ENCODE data around the gene KREMEN1. TPM values are rescaled to one million over a fixed set of nuclear protein-coding genes. Genes with fewer than 3 reads are reported as not detected.

KREMEN1 gene
- total and polyA plus RNA-seq, 2 experiments from 2014 or later = 7.5 to 10.5 TPM

DNA sequence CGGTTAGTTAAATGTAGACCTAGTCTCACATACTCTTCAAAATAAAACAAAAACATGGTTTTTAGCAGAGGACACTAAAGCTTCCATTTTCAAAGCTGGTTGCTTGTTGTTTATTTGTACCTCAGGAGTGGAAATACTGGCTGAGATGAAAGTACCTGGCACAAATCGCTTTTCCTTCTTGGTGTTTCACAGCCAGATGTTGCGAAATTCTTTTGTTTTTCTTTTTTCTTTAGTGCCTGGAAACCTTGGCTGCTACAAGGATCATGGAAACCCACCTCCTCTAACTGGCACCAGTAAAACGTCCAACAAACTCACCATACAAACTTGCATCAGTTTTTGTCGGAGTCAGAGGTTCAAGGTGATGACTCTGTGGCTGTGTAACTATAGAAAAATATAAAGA is 48.3 kb downstream of the KREMEN1 start:
- H3K9me3 ChIP-seq (ENCODE audit: low read depth) = no peaks in the 10 kb centered on the region
- WGBS (ENCODE audit: low lambda C conversion rate, missing lambda C conversion rate) = 86% methylated on average over 5 of the region's 5 CpGs
- H3K36me3 ChIP-seq (replicated peaks; ENCODE audit: insufficient read depth, low read depth) = no peaks in the 10 kb centered on the region
- H3K4me1 ChIP-seq (ENCODE audit: insufficient read depth) = peaks cover 4% of the 10 kb centered on the region
- H4K20me1 ChIP-seq (ENCODE audit: insufficient read depth, poor library complexity, severe bottlenecking) = no peaks in the 10 kb centered on the region
- H3K9me2 ChIP-seq (replicated peaks; ENCODE audit: insufficient read depth) = no peaks in the 10 kb centered on the region
- no peak for DNase-seq (ENCODE audit: low spot score)
- no peak overlapping the region for H3K27ac ChIP-seq
- no peak for TF ChIP-seq EZH2phosphoT487 (IDR thresholded peaks at IDR 0.05; ENCODE audit: low read depth, severe bottlenecking, unreplicated experiment)
- TF ChIP-seq EZH2 (IDR thresholded peaks at IDR 0.05; ENCODE audit: borderline replicate concordance) = no peak
- no peak for TF ChIP-seq CTCF (IDR thresholded peaks at IDR 0.05; ENCODE audit: poor library complexity)
- no peaks in the 10 kb centered on the region for H3K79me2 ChIP-seq
- no peak overlapping the region for H3K4me3 ChIP-seq
- no peaks in the 10 kb centered on the region for H3K27me3 ChIP-seq
- no peak overlapping the region for H2AFZ ChIP-seq
- H3K4me2 ChIP-seq = no peak overlapping the region

DNA sequence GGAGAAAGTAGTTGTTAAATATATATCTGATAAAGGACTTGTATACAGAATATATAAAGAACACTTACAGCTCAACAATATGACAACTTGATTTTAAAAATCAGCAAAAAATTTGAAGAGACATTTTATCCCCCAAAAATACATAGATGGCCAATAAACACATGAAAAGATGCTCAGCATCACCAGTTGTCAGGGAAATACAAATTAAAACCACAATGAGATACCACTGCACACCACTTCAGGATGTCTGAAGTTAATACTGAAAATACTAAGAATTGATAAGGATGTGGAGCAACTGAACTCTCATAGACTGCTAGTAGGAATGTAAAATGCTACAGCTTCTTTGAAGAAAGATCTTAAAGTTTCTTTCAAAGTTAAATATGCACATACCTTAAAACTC is 49.2 kb downstream of the KREMEN1 start:
- Histone ChIP-seq H3K27ac (no peak overlapping the region), H3K79me2 (no peaks in the 10 kb centered on the region), H3K4me3 (no peak overlapping the region), H3K9me3 (ENCODE audit: low read depth) (no peaks in the 10 kb centered on the region), H3K27me3 (no peaks in the 10 kb centered on the region), H4K20me1 (ENCODE audit: insufficient read depth, poor library complexity, severe bottlenecking) (no peaks in the 10 kb centered on the region), H3K36me3 (replicated peaks; ENCODE audit: insufficient read depth, low read depth) (no peaks in the 10 kb centered on the region), H3K9me2 (replicated peaks; ENCODE audit: insufficient read depth) (no peaks in the 10 kb centered on the region), H3K4me1 (ENCODE audit: insufficient read depth) (no peaks in the 10 kb centered on the region), H3K4me2 (no peak overlapping the region), H2AFZ (no peak overlapping the region)
- no peak for DNase-seq (ENCODE audit: low spot score)
- TF ChIP-seq EZH2phosphoT487 (IDR thresholded peaks at IDR 0.05; ENCODE audit: low read depth, severe bottlenecking, unreplicated experiment) (no peak), CTCF (IDR thresholded peaks at IDR 0.05; ENCODE audit: poor library complexity) (no peak), EZH2 (IDR thresholded peaks at IDR 0.05; ENCODE audit: borderline replicate concordance) (no peak)

DNA sequence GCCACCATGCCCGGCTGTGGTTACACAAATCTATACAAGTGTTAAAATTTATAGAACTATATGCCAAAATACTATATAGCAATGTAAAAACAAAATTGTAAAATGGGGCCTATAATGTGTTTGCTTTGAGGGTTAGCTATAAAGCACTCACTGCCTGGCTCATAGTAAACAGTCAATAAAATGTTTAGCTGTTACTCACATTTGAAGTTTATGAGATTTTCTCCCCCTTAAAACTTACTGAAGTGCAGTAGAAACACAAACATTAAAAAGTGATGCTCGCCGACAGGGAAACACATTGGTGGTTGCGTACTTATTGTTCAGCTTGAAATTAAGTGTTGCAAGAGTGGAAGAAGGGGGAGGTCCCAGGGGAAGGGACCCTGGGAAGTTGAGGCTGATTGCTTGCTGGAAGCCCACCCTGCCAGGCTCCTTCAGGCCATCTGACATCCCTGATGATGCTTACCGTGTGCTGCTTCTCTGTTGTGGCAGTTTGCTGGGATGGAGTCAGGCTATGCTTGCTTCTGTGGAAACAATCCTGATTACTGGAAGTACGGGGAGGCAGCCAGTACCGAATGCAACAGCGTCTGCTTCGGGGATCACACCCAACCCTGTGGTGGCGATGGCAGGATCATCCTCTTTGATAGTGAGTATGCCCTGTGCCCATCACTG is 52.1 kb downstream of the KREMEN1 start:
- H3K36me3 ChIP-seq (replicated peaks; ENCODE audit: insufficient read depth, low read depth) = no peaks in the 10 kb centered on the region
- no peak overlapping the region for H3K4me3 ChIP-seq
- H3K4me1 ChIP-seq (ENCODE audit: insufficient read depth) = no peaks in the 10 kb centered on the region
- TF ChIP-seq EZH2 (IDR thresholded peaks at IDR 0.05; ENCODE audit: borderline replicate concordance) (no peak), EZH2phosphoT487 (IDR thresholded peaks at IDR 0.05; ENCODE audit: low read depth, severe bottlenecking, unreplicated experiment) (no peak), CTCF (IDR thresholded peaks at IDR 0.05; ENCODE audit: poor library complexity) (no peak)
- H3K79me2 ChIP-seq = no peaks in the 10 kb centered on the region
- H4K20me1 ChIP-seq (ENCODE audit: insufficient read depth, poor library complexity, severe bottlenecking) = no peaks in the 10 kb centered on the region
- no peak overlapping the region for H3K27ac ChIP-seq
- H3K27me3 ChIP-seq = no peaks in the 10 kb centered on the region
- H3K9me3 ChIP-seq (ENCODE audit: low read depth) = no peaks in the 10 kb centered on the region
- no peaks in the 10 kb centered on the region for H3K9me2 ChIP-seq (replicated peaks; ENCODE audit: insufficient read depth)
- no peak for DNase-seq (ENCODE audit: low spot score)
- no peak overlapping the region for H2AFZ ChIP-seq
- no peak overlapping the region for H3K4me2 ChIP-seq
- 79% methylated on average over 10 of the region's 10 CpGs for WGBS (ENCODE audit: low lambda C conversion rate, missing lambda C conversion rate)

DNA sequence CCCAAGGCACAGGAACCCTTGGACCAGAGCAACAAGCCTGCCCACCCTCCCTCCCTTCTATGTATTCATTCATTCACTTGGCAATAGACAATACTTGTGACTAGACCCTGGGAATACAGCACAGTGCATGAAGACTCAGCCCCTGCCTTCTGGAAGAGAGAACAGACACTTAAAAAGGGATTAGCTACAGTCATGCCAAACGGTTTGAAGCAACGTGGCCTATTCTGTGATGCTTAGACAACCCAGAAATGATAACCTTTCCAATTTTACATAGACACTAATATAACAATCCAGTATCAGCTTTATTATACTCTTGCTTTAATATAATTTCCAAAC is 52.6 kb downstream of the KREMEN1 start:
- Histone ChIP-seq H3K27ac (no peak overlapping the region), H3K9me3 (ENCODE audit: low read depth) (no peaks in the 10 kb centered on the region)

More for the DNA sequence above, 52.6 kb downstream of the KREMEN1 start:
- WGBS (ENCODE audit: low lambda C conversion rate, missing lambda C conversion rate) = 74% methylated on average over 2 of the region's 2 CpGs
- H3K4me2 ChIP-seq = no peak overlapping the region
- no peaks in the 10 kb centered on the region for H3K79me2 ChIP-seq
- no peaks in the 10 kb centered on the region for H4K20me1 ChIP-seq (ENCODE audit: insufficient read depth, poor library complexity, severe bottlenecking)
- no peaks in the 10 kb centered on the region for H3K36me3 ChIP-seq (replicated peaks; ENCODE audit: insufficient read depth, low read depth)
- no peak overlapping the region for H2AFZ ChIP-seq
- H3K9me2 ChIP-seq (replicated peaks; ENCODE audit: insufficient read depth) = no peaks in the 10 kb centered on the region
- no peaks in the 10 kb centered on the region for H3K27me3 ChIP-seq
- DNase-seq (ENCODE audit: low spot score) = no peak
- TF ChIP-seq CTCF (IDR thresholded peaks at IDR 0.05; ENCODE audit: poor library complexity) (no peak), EZH2phosphoT487 (IDR thresholded peaks at IDR 0.05; ENCODE audit: low read depth, severe bottlenecking, unreplicated experiment) (no peak), EZH2 (IDR thresholded peaks at IDR 0.05; ENCODE audit: borderline replicate concordance) (no peak)
- H3K4me3 ChIP-seq = no peak overlapping the region
- H3K4me1 ChIP-seq (ENCODE audit: insufficient read depth) = no peaks in the 10 kb centered on the region
